GM15510 (cell line): ENCODE data around the gene TOR1A.

Source experiments
- POLR2A ChIP-seq: IDR thresholded peaks from 3 replicates; pipeline ENCODE4 v1.6.1; 2011; ENCODE audit warnings: borderline replicate concordance; ENCODE audit not compliant: insufficient read length; ENCODE audit errors: extremely low read depth

Gene TOR1A

GRCh38 chr9:129783516-129784361, 40.2 kb downstream of the TOR1A start:
- no peak for TF ChIP-seq POLR2A

GRCh38 chr9:129781981-129782380, 42.0 kb downstream of the TOR1A start:
- TF ChIP-seq POLR2A, result no peak

GRCh38 chr9:129781131-129781530, 42.8 kb downstream of the TOR1A start:
- TF ChIP-seq POLR2A, result no peak

DNA sequence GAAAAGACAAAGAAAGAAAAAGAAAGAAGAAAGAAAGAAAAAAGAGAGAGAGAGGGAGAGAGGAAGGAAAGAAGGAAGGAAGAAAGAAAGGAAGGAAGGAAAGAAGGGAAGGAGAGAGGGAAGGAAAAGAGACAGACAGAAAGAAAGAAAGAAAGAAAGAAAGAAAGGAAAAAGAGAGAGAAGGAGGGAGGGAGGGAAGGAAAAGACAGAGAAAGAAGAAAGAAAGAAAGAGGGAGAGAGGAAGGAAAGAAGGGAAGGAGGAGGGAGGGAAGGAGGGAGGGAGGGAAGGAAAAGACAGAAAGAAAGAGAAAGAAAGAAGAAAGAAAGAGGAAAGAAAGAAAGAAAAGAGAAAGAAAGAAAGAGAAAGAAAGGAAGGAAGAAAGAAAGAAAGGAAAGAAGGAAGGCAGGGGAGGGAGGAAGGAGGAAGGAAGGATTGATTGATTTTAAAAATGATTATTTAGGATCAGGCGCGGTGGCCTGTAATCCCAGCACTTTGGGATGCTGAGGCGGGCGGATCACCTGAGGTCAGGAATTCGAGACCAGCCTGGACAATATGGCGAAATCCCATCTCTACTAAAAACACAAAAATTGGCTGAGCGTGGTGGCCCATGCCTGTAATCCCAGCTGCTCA, 44.3 kb downstream of the TOR1A start:
- no peak for TF ChIP-seq POLR2A

GRCh38 chr9:129778469-129778868, 45.5 kb downstream of the TOR1A start:
- no peak for TF ChIP-seq POLR2A

GRCh38 chr9:129777769-129778130, 46.2 kb downstream of the TOR1A start:
- TF ChIP-seq POLR2A, result no peak

DNA sequence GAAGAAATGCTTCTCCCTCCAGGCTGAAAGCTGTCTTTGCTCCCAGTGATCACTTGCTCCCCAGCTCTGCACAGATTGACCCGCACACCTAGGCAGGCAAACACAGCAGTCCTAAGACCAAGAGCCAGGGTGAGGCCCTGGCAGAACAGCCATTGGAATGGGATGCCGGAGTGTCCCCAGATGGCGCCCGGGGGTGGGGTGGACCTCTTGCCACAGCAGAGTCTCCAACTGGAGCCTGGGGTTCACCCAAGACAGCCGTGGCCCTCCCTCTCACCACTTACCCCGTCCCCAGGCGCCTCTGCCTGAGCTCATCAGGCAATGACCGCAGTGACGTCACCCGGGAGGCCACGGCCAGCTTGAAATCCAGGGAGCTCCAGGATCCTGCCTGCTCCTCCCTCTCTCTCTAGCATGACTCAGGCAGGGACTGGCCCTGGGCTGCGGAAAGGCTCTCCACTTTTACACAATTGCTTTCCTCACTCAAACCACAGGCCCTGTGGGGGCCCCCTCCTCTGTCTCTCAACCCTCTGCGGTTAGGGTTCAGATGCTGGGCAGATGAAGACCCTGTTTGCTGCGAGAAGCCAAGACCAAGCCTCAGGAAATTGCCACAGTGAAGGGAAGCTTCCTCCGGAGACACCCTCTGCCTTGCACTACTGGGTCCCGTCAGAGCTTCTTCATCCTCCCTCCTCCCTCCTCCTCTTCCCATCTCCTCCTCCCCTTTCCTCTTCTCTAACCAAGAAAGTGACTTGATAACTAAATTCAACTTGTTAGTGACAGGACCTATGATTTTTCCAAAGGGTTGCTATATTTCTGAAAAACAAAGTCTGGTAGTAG, 46.8 kb downstream of the TOR1A start:
- TF ChIP-seq POLR2A, result no peak

DNA sequence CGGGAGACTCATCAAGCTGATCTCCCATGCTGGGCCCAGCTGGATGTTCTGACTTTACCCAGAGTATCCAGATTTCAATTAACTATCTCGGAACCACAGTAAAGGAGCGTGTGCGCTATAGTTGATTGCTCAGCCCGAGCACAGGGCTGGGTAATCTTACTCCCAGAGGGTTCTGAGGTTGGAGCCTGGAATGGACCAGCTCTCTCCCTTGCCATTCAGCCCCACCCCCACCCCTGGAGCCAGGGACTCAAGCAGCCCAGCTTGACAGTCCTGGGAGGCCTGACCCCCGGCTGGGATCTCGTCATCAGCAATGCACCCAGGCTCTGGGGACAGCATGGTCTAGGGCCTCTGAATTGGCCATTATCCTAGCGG, 47.4 kb downstream of the TOR1A start:
- no peak for TF ChIP-seq POLR2A

DNA sequence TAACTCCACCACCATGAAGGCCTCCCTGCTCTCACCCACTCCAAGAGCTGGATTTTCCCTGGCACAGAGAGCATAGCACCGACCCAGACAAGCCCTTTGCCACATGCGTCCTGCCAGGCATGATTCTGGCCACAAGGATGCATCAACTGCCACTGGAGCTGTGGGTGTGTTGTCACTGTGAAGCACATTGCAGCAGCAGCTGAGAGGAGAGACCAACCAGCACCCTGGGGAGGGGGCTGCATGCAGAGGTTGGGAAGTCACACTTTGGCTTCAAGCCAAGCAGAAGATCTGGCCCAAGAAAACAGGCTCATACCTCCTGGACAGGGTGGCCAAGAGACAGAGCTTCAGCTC, 48.5 kb downstream of the TOR1A start:
- no peak for TF ChIP-seq POLR2A

DNA sequence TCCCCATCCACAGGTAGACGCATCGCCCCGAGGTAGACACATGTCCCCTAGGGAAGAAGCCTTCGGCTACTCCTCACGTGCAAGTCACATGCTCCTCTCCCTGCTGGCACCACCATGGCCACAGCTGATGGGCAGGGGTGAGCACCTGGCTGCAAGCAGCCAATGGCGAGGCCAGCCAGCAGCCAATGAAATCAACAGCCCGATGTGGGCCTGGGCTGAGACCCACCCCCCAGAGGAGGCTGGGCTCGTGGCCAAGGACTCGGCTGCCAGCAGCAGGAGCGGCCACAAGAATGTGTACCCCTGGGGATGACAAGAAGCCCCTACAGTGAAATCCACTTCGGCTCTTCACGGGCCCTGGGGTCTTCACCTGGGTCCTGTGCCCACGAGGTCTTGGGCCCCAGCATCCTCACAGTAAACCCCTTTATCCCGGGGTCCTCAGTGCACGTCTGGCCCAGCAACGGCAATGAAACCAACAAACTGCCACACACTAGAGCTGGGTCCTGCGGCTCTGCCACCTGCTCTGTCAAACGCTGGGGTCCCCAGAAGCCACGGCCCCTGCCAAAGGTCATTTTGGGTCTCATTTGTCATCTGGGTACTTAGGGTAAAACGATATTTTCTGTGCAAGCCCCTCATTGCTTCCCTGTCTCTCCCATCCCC, 49.0 kb downstream of the TOR1A start:
- TF ChIP-seq POLR2A, result no peak

DNA sequence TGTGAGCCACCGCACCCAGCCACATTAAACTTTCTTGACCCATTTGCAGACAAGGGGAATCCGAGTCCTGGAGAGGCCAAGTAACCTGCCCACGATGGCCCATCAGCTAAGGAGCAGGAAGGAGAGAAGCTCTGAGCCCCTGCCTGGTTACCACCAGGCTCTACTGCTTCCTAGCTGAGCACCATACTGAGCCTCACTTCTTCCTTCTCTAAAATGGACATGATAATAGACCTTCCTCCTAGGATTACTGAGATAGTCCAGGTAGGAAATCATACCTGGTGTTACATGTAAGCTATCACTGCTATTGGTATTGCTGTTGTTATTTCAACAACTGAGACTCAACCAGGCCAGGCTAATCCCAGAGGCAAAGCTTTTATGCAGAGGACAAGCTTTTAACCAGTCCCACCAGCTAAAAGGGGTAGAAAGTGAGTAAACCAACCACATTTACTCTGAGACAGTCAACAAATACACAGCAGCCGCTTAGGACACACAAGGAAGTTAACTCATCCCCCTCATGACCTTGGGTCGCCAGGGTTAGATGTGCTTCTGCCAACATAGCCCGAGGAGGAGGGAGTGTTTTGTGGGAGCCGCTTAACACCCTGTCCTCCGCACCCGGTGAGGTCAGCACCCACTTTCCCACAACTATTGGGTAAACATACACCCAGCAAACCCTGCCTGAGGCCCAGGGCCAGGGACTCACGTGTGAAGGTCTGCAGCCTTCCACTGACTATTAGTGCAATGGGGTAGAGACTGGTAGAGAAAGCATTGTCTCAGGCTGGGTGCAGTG, 50.5 kb downstream of the TOR1A start:
- TF ChIP-seq POLR2A, result no peak

- no peak for TF ChIP-seq POLR2A
Observed at GRCh38 chr9:129770741-129771140, 53.2 kb downstream of the TOR1A start.

- no peak for TF ChIP-seq POLR2A
Observed at GRCh38 chr9:129769669-129770068, 54.3 kb downstream of the TOR1A start.

DNA sequence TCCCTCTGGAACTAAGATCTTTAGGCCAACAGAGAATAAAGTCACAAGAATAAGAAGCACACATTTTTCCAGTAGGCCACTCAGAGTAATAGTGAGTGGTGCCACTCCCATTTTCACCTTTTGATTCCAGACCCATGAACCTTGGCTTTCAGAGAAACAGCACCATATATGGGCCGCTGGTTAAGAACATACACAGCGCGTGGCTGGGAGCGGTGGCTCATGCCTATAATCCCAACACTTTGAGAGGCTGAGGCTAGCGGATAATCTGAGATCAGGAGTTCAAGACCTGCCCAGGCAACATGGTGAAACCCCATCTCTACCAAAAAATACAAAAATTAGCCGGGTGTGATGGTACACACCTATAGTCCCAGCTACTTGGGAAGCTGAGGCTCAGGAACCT, 55.5 kb downstream of the TOR1A start:
- no peak for TF ChIP-seq POLR2A
